GM18526 (cell line): ENCODE data around the gene TMEM140.

Experiments
- POLR2A ChIP-seq: IDR thresholded peaks from 3 replicates; pipeline ENCODE4 v1.6.1; 2011; ENCODE audit not compliant: insufficient read length; ENCODE audit errors: extremely low read depth

The TMEM140 gene

GRCh38 chr7:135211179-135211945 lies 63.5 kb downstream of the TMEM140 start, which contains the start of gene WDR91:
TSS of gene WDR91 (minus strand) at chr7:135211526. CDS start at chr7:135211502, 24 bp downstream.
- peak; percentile 93 for TF ChIP-seq POLR2A

GRCh38 chr7:135213831-135214230 lies 66.0 kb downstream of the TMEM140 start:
- no peak for TF ChIP-seq POLR2A

- no peak for TF ChIP-seq POLR2A
Measured at GRCh38 chr7:135215180-135215579, 67.3 kb downstream of the TMEM140 start.

GRCh38 chr7:135215698-135216097 lies 67.8 kb downstream of the TMEM140 start:
- no peak for TF ChIP-seq POLR2A
